NCI-H1092 treated with DMSO at 0.1 percent for 48 hours (cell line): Measurements from ENCODE around the gene UNC80.
A peak's percentile ranks its signal among the peaks of the same experiment; 100 is the strongest.
"Not testable (repeated sequence)": the region's sequence is repeated elsewhere in the genome, so short reads cannot be mapped to it uniquely, and the experiment has no call there.

ENCODE experiments used
- DNase-seq: peaks from one replicate; lab custom pipeline; 2025; lab: John Stamatoyannopoulos, UW

Gene UNC80

DNA sequence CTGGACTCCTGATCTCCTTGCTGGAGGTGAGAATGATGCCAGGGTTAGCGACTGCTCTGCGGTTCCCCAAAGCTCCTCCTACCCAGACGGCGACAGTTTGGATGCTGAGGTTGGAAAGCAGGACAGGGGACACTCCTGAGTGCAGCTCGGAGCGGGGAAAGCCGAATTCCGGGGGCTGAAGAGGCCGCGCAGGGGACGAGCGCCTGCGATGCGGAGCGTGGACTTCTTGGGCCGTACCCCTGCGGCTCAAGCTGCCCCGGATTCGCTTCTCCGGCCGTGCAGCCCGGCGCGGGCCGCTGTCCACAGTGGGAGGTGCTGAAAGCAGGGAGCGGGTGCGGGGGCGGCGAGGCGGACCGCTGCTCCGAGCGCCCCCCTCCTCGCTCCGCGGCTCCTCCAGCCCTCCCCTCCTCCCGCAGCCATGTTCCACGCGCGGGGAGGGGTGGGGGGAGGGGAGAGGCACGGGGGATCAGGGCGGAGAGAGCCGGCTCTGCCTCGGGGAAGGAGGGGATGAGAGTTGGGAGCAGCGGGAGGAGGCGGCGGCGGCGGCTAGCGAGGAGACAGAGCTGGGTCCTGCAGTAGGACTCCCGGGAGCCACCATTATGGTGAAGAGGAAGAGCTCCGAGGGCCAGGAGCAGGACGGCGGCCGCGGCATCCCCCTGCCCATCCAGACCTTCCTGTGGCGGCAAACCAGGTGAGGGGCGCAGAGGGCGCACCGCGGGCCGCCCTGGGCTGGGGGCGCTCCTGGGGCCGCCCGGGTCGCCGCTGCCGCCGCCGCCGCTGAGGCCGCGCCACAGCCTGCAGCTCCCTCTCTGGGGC, at the start of gene UNC80:
TSS of gene UNC80 (plus strand) at position 359 of the 816 bp plus-strand sequence. CDS start at position 600, 241 bp downstream.
- peak; percentile 62 for DNase-seq

GRCh38 chr2:209726311-209726710, 45.3 kb upstream of the UNC80 start:
- DNase-seq, result no peak

DNA sequence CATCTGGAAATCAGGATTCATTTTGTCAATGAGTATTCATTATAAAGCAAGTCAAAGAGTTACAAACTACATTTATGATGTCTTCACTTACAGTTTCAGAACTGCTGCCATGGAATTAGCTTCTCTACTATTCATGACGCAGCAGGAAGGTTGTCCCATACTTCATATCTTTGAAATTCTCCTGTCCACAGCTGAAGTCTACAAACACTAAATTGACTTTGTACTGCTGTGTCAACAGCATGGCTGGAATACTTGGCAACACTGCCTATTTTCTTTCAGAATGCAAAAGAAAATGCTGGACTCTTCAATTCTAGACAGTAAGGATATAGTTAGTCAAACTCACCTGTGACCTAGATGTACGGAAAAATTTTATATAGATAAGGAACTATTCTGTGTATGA, 44.6 kb upstream of the UNC80 start:
- DNase-seq, result no peak

- DNase-seq, result no peak
Observed at GRCh38 chr2:209734805-209735204, 36.8 kb upstream of the UNC80 start.

- no peak for DNase-seq
Observed at GRCh38 chr2:209741953-209742352, 29.7 kb upstream of the UNC80 start.

GRCh38 chr2:209753020-209753419, 18.6 kb upstream of the UNC80 start:
- DNase-seq, result no peak

GRCh38 chr2:209757163-209757562, 14.5 kb upstream of the UNC80 start:
- DNase-seq, result no peak

DNA sequence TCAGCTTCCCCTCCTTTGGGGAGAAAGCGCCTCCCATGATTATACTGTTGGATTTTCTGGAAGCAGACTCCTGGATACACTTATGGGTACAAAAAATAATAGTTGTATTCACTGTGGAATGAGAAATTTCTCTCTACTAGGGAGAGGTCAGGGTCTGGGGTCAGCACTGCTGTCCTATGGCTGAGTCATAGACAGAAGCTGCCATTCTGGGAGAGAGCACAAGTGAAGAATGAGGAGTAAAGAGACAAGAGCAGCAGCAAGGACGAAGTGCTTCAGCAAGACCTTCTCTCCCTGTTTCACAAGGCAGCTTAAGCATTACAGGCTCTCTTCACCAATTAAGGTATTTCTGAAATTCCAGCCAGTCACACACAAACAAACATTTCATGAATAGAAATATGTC, 10.1 kb upstream of the UNC80 start:
- no peak for DNase-seq

GRCh38 chr2:209762563-209762962, 9.1 kb upstream of the UNC80 start:
- no peak for DNase-seq

DNA sequence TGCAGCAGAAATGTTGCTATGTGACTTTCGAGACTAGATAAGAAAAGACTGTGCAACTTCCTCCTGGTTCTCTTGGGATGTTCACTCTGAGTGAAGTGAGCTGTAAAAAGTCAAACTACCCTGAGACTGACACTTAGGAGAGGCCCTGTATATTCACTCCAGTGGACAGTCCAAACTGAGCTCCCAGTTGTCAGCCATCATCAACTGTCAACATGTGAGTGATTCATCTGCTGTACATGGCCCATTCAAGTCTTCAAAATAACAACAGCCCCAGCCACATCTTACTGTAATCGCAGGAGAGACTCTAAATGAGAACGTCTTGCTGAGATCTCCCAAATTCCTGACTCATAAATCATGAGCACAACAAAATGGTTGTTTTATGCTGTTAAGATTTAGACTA, 8.5 kb upstream of the UNC80 start:
- no peak for DNase-seq

GRCh38 chr2:209766613-209767012, 5.0 kb upstream of the UNC80 start:
- no peak for DNase-seq

DNA sequence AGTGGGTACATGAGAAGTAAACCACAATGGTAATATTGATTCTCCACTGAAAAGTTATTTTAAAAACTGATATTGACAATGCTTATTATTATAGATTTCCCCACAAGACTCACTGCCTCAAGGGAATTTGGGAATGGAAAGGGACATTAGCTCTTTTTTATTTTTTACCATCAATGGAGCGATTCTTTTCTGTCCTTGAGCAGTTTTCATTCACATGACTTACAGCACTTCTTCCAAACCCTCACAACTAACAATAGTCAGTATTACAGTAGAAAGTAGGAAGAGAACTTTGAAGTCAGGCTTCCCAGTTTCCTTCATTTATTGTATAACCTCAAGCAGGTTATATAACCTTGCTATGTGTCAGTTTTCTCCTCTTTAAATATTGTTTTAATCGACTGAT, 4.3 kb upstream of the UNC80 start:
- DNase-seq, result no peak

GRCh38 chr2:209768557-209768956, 3.1 kb upstream of the UNC80 start:
- no peak for DNase-seq

- peak; percentile 84 for DNase-seq
Observed at GRCh38 chr2:209772290-209772685, 656 bp downstream of the UNC80 start.

DNA sequence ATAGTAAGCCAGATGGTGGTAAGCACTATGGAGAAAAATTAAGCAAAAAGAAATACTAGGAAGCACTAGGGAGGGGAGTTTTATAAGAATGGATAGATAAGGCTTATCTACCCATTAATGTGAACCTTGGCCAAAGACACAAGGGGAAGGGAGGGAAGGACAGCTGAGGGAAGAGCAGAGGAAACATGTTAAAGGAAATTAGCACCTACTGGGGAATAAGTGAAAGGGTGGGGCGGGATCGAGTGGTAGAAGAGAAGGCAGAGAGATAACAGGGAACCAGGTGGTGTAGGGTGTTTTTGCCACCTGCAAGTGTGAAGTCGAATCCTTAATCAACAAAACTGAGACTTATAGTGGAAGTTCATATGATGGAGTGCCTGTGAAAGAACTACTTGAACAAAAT, 1.7 kb downstream of the UNC80 start:
- DNase-seq, result peak; percentile 25

GRCh38 chr2:209787416-209787815, 15.8 kb downstream of the UNC80 start:
- DNase-seq, result no peak

DNA sequence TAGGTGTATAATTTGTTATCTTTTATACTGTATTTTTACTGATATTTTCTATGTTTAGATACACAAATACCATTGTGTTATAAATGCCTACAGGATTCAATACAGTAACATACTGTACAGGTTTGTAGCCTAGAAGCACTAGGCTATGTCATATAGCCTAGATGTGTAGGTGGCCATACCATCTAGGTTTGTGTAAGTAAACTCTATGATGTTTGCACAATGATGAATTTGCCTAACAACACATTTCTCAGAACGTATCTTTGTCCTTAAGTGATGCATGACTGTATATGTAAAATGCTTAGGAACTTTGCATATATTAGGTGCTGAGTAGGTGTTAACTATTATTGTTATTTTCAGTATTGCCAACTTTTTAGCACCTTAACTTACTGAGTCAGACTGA, 17.3 kb downstream of the UNC80 start:
- no peak for DNase-seq

GRCh38 chr2:209790066-209790728, 18.6 kb downstream of the UNC80 start:
- DNase-seq, result no peak

GRCh38 chr2:209791151-209791550, 19.5 kb downstream of the UNC80 start:
- DNase-seq, result no peak

GRCh38 chr2:209795425-209795824, 23.8 kb downstream of the UNC80 start:
- not testable (repeated sequence) for DNase-seq

DNA sequence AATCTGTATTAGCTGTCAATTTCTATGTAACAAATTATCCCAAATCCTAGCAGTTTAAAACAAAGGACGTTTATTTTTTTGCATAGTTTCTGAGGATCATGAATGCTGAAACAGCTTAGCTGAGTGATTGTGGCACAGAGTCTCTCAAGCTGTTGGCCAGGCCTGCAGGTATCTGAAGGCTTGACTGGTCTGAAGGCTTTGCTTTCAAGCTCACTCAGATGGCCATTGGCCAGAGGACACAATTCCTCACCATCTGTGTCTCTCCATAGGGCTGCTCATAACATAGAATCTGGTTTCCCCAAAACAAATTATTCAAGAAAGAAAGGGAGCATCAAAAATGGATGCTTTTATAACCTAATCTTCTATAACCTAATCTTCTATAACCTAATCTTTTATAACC, 33.7 kb downstream of the UNC80 start:
- DNase-seq, result no peak

DNA sequence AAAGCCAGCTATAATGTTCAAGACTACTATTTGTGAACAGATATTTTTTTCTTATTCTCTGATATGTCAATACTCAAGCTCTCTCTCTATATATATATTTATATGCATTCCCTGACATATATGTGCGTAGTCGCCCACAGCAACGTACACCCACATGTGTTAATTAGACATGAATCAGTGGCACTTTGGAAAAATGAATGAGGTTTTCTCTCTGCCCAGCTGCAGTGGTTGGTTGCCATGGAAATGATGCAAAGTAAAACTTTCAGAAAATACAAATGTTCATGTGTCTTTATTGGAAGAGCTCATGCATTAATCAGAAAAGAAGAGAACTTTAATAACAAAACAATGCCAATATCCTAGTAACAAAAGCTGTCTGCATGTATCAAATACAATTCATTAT, 34.7 kb downstream of the UNC80 start:
- DNase-seq, result no peak

DNA sequence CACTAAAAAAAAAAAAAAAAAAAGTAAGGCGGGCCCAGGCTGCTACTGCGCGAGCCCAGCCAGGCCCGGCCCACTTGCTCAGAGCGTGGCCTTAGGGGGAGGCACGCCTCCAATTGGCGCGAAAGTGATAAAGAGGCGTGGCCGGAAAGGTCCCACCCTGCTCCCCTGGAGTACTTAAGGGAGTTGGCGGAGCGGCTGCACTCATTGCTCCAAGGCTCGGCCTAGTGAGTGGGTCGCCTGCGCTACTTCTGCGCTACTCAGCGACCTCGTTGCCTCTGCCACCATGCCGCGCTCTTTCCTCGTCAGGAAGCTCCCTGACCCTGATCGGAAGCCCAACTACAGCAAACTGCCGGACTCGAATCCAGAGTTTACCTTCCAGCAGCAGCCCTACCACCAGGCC, 36.9 kb downstream of the UNC80 start:
- DNase-seq, result no peak

- DNase-seq, result no peak
Observed at GRCh38 chr2:209809256-209809655, 37.6 kb downstream of the UNC80 start.
